SK-N-SH (cell line): ENCODE data around the gene NBPF11.
"Not testable (repeated sequence)": the region's sequence is repeated elsewhere in the genome, so short reads cannot be mapped to it uniquely, and the experiment has no call there.

Experiments
- CTCF ChIP-seq: fragments of 200-600 bp; sonication (generic); IDR thresholded peaks from 2 replicates; pipeline ENCODE4 v1.6.1; 2017; ENCODE audit warnings: antibody characterized with exemption, mild to moderate bottlenecking, moderate library complexity
- EP300 ChIP-seq, 2 experiments: IDR thresholded peaks; 2 replicates each; pipeline versions ENCODE4 v1.4.0 to v1.6.1; 2012; ENCODE audit warnings: borderline replicate concordance in 1 of 2, low read depth in 1 of 2, low read length in 1 of 2
- EZH2phosphoT487 ChIP-seq: fragments of 200-600 bp; sonication (generic); IDR thresholded peaks from 2 replicates; pipeline ENCODE4 v1.6.1; 2017; ENCODE audit warnings: low read depth, mixed run types, mild to moderate bottlenecking, antibody characterized with exemption, moderate library complexity, borderline replicate concordance
- FOXJ3 ChIP-seq: sonication (generic); formaldehyde crosslinking; IDR thresholded peaks from 2 replicates; pipeline ENCODE4 v1.5.1; 2020; ENCODE audit warnings: mild to moderate bottlenecking, missing genetic modification reagents
- POLR2AphosphoS5 ChIP-seq: IDR thresholded peaks from 2 replicates; pipeline ENCODE4 v1.6.1; 2012; ENCODE audit warnings: low read depth, low read length
- SIN3A ChIP-seq: IDR thresholded peaks from 2 replicates; pipeline ENCODE4 v1.6.1; 2012; ENCODE audit warnings: low read depth, mild to moderate bottlenecking, low read length, moderate library complexity, borderline replicate concordance
- TEAD4 ChIP-seq: IDR thresholded peaks from 2 replicates; pipeline ENCODE4 v1.4.0; 2012; ENCODE audit warnings: mild to moderate bottlenecking, borderline replicate concordance; ENCODE audit not compliant: insufficient read depth
- ZBTB33 ChIP-seq: IDR thresholded peaks from 2 replicates; pipeline ENCODE4 v1.4.0; 2012; ENCODE audit warnings: low read depth, borderline replicate concordance

GRCh38 chr1:148151911-148152656 lies at the start of gene NBPF11:
- TF ChIP-seq CTCF; SIN3A; POLR2AphosphoS5; TEAD4; EZH2phosphoT487; FOXJ3 (CRISPR knock-in tag); EP300 (IDR thresholded peaks at IDR 0.05; ENCODE audit: borderline replicate concordance in 1 of 2, low read depth in 1 of 2, low read length in 1 of 2): not testable (repeated sequence)
- peak; percentile 92 for TF ChIP-seq ZBTB33
